ENCODE measurements around the gene FEM1A. TPM values are rescaled to one million over a fixed set of nuclear protein-coding genes. Genes with fewer than 3 reads are reported as not detected.
"Not testable (repeated sequence)": the region's sequence is repeated elsewhere in the genome, so short reads cannot be mapped to it uniquely, and the experiment has no call there.

Gene FEM1A
- total RNA-seq, 1 experiment from 2014 or later: 13.4 TPM

- no peaks in the 10 kb centered on the region for H3K36me3 ChIP-seq (ENCODE audit: control insufficient read depth, insufficient read depth, low read length)
- no peak for TF ChIP-seq CTCF (IDR thresholded peaks at IDR 0.05; ENCODE audit: insufficient read depth in 1 of 2, low read depth in 1 of 2, low read length in 1 of 2, severe bottlenecking in 1 of 2, unreplicated experiment in 1 of 2)
- BruUV-seq (replicated peaks): no TSS peak
- peaks cover 4% of the 10 kb centered on the region for H3K36me3 Mint-ChIP-seq (ENCODE audit: insufficient read depth, unreplicated experiment)
- no peaks in the 10 kb centered on the region for H3K4me1 ChIP-seq
- peaks cover 24% of the 10 kb centered on the region for H3K27me3 Mint-ChIP-seq (ENCODE audit: insufficient read depth, unreplicated experiment)
- intact Hi-C loops (cut with micrococcal nuclease; ENCODE audit: unreplicated experiment): no loop called here
- DNase-seq: no peak
- H3K27me3 ChIP-seq (replicated peaks; ENCODE audit: control insufficient read depth, insufficient read depth, low read length): no peaks in the 10 kb centered on the region
- no peak overlapping the region for H3K4me3 Mint-ChIP-seq (ENCODE audit: unreplicated experiment)
- H3K4me3 ChIP-seq (ENCODE audit: low read depth, low read length): no peak overlapping the region
- no peaks in the 10 kb centered on the region for H3K9me3 ChIP-seq
- POLR2A ChIA-PET: no interaction called here
- H3K27ac Mint-ChIP-seq (ENCODE audit: unreplicated experiment): no peak overlapping the region
- no peaks in the 10 kb centered on the region for H3K9me3 Mint-ChIP-seq (ENCODE audit: unreplicated experiment)
- CTCF ChIA-PET: no interaction called here
- no peaks in the 10 kb centered on the region for H3K4me1 Mint-ChIP-seq (ENCODE audit: low read depth, unreplicated experiment)
These were observed 46.9 kb upstream of the FEM1A start for GRCh38 chr19:4744451-4745174.

DNA sequence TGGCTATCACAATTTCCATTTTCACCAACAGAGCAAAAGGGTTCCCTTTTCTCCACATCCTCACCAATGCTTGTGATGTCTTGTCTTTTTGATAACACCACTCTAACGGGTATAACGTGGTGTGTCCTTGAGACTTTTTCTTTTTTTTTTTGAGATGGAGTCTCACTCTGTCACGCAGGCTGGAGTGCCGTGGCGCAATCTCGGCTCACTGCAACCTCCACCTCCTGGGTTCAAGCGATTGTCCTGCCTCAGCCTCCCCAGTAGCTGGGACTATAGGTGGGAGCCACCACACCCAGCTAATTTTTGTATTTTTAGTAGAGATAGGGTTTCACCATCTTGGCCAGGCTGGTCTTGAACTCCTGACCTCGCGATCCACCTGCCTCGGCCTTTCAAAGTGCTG, 46.4 kb upstream of the FEM1A start:
- POLR2A ChIA-PET: interaction anchor here (0.6 kb wide), 1 partner anchor 12 kb away, joined by 3 read pairs; no protein-coding TSS in a partner anchor
- not testable (repeated sequence) for H3K36me3 Mint-ChIP-seq (ENCODE audit: insufficient read depth, unreplicated experiment)

DNA sequence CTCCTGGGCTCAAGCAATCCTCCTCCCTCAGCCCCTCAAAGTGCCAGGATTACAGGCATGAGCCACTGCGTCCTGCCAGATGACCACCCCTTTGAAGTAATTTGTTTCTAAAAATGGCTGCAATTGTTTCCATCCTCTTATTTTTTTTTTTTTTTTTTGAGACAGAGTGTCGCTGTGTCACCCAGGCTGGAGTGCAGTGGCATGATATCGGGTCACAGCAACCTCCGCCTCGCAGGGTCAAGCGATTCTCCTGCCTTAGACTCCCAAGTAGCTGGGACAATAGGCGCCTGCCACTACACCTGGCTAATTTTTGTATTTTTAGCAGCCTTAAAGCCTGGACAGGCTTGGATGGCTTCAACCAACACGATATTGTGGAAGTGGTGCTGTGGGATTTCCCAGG, 45.5 kb upstream of the FEM1A start:
- H3K36me3 Mint-ChIP-seq (ENCODE audit: insufficient read depth, unreplicated experiment): peaks cover 4% of the 10 kb centered on the region
- Histone ChIP-seq H3K4me3 (ENCODE audit: low read depth, low read length) (no peak overlapping the region), H3K36me3 (ENCODE audit: control insufficient read depth, insufficient read depth, low read length) (no peaks in the 10 kb centered on the region), H3K27me3 (replicated peaks; ENCODE audit: control insufficient read depth, insufficient read depth, low read length) (no peaks in the 10 kb centered on the region), H3K4me1 (no peaks in the 10 kb centered on the region), H3K9me3 (no peaks in the 10 kb centered on the region)
- no peaks in the 10 kb centered on the region for H3K9me3 Mint-ChIP-seq (ENCODE audit: unreplicated experiment)
- BruUV-seq (replicated peaks): no TSS peak
- ChIA-PET POLR2A (interaction anchor here (0.6 kb wide), 2 partner anchors 11 to 14 kb away, joined by 3 to 8 read pairs; no protein-coding TSS in a partner anchor), CTCF (interaction anchor here (0.7 kb wide), 1 partner anchor 45 kb away, joined by 4 read pairs; the partner anchor contains the start of gene FEM1A)
- H3K4me3 Mint-ChIP-seq (ENCODE audit: unreplicated experiment): no peak overlapping the region
- no peak overlapping the region for H3K27ac Mint-ChIP-seq (ENCODE audit: unreplicated experiment)
- intact Hi-C loops (cut with micrococcal nuclease; ENCODE audit: unreplicated experiment): no loop called here
- TF ChIP-seq CTCF (IDR thresholded peaks at IDR 0.05; ENCODE audit: insufficient read depth in 1 of 2, low read depth in 1 of 2, low read length in 1 of 2, severe bottlenecking in 1 of 2, unreplicated experiment in 1 of 2): no peak
- H3K27me3 Mint-ChIP-seq (ENCODE audit: insufficient read depth, unreplicated experiment): peaks cover 28% of the 10 kb centered on the region
- DNase-seq: no peak
- H3K4me1 Mint-ChIP-seq (ENCODE audit: low read depth, unreplicated experiment): no peaks in the 10 kb centered on the region

More for the DNA sequence above, 46.4 kb upstream of the FEM1A start:
- H3K27ac Mint-ChIP-seq (ENCODE audit: unreplicated experiment); H3K9me3 ChIP-seq; BruUV-seq (replicated peaks); H3K4me1 Mint-ChIP-seq (ENCODE audit: low read depth, unreplicated experiment); H3K36me3 ChIP-seq (ENCODE audit: control insufficient read depth, insufficient read depth, low read length); DNase-seq; intact Hi-C loops (cut with micrococcal nuclease; ENCODE audit: unreplicated experiment); H3K9me3 Mint-ChIP-seq (ENCODE audit: unreplicated experiment); H3K4me1 ChIP-seq; CTCF ChIA-PET; H3K4me3 Mint-ChIP-seq (ENCODE audit: unreplicated experiment); H3K27me3 ChIP-seq (replicated peaks; ENCODE audit: control insufficient read depth, insufficient read depth, low read length); H3K4me3 ChIP-seq (ENCODE audit: low read depth, low read length): not testable (repeated sequence)
- H3K27me3 Mint-ChIP-seq (ENCODE audit: insufficient read depth, unreplicated experiment): peaks cover 27% of the 10 kb centered on the region
